ENCODE data around the gene HIRIP3. TPM values are rescaled to one million over a fixed set of nuclear protein-coding genes. Genes with fewer than 3 reads are reported as not detected.

HIRIP3 gene
- total and polyA plus RNA-seq, 3 experiments from 2014 or later, result 22.0 to 48.0 (median 45.6) TPM

DNA sequence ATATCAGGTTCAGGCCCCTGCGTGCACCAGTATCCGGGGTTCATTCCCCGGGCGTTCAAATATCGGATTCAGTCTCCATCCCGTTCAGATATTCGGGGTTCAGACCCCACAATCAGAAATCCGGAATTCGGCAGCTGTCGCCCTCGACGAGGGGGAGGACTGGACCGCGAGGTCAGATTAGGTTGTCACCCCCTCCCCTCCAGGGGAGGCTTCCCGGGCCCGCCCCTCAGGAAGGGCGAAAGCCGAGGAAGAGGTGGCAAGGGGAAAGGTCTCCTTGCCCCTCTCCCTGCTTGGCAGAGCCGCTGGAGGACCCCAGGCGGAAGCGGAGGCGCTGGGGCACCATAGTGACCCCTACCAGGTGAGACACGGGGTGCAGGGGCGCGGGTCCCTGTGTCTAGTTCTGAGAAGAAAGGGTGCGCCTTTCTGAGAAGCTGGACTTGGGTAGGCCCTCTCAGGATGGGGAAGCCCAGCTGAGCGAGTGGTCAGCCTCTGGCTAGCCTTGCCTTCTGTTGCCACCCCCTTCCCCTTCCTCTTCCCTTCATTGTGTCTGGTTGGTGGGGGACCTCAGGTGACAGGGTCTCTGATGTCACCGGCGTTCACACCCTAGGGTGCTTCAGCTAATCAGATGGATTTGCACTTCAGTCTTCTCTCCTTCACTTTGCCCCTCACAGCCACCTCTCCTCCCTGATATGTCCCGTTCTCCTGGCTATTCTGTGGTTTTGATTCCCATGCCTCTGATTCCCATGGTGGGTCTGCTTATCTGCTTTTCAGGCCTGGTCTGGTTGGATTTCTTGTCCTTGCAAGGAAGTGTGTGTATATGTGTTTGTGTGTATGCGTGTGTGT is 20.9 kb downstream of the HIRIP3 start:
- H3K27me3 Mint-ChIP-seq, result no peaks in the 10 kb centered on the region
- H3K36me3 Mint-ChIP-seq, result peaks cover 0 to 43% (median 4%) of the 10 kb centered on the region in 3 donors
- peak overlapping the region; percentile 87 to 95 (median 94) for H3K4me3 Mint-ChIP-seq
- CTCF ChIA-PET, result interaction anchor here (0.9 to 4.3 kb wide), 5 partner anchors 11 to 270 kb away, joined by 3 to 33 read pairs (median 4); partner anchors contain the start of genes HIRIP3 and TMEM219
- H3K9me3 ChIP-seq (ENCODE audit: low read length), result no peaks in the 10 kb centered on the region
- H3K36me3 ChIP-seq (ENCODE audit: insufficient read depth, low read length), result peaks cover 16% of the 10 kb centered on the region
- no peaks in the 10 kb centered on the region for H3K27me3 ChIP-seq (ENCODE audit: insufficient read depth, low read length, poor library complexity, severe bottlenecking)
- DNase-seq, result peak in 1 of 5 donors; percentile 18
- POLR2A ChIA-PET, result interaction anchor here (1.2 to 2.8 kb wide), 8 partner anchors 13 to 272 kb away, joined by 3 to 17 read pairs (median 4); partner anchors contain the start of genes HIRIP3, INO80E, KCTD13 and TMEM219
- H3K4me3 ChIP-seq (ENCODE audit: low read length), result peak overlapping the region; percentile 96
- H3K9me3 Mint-ChIP-seq, result no peaks in the 10 kb centered on the region
- H3K4me1 ChIP-seq (ENCODE audit: insufficient read depth, low read length), result peaks cover 31% of the 10 kb centered on the region
- H3K4me1 Mint-ChIP-seq, result peaks cover 34 to 39% (median 36%) of the 10 kb centered on the region in 3 donors
- H3K27ac ChIP-seq (ENCODE audit: low read depth, low read length), result peak overlapping the region; percentile 71
- peak overlapping the region; percentile 86 to 98 (median 93) for H3K27ac Mint-ChIP-seq

DNA sequence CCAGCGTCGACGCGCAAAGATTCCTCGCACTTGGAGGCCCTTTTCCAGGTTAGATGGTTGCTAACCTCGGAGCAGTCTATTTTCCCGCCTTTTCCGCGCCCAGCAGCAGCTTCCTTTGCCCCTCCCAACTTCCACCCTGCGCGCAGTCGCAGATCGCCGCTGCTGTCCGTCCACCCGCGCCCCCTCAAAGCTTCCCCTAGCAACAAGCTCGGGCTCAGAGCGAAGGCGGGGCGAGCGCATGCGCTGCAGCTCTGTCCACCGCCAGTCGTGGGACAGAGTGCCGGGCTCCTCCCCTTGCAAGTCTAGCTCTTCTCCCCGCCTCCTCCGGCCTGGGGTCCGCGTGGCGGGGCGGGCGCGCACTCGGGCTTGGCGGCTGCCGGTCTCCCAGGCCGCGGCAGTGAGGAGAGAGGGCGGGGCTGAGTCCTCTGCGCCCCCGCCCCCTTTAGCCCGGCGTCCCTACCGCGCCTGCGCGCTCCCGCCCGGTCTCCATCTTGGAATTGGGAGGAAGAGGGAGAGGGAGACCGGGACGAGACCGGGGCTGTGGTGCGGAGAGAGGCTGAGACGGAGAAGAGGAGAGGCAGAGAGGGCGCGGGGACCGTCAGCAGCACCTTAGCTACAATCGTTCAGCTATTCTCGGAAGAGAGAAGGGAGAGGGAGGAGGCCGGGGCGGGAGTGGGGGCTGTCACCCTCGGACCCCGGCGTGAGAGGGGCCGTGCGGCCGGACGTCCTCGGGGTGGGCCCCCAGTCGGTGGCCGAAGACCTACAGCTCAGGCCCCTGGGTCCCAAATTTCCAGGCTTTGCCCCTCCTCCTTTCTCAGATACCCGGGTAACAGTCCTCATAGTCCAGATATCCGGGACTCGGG is 21.8 kb downstream of the HIRIP3 start, which contains the start of gene TAOK2:
Gene TAOK2, plus strand, starts transcription at position 485 of the 863 bp plus-strand sequence. CDS start 3,905 bp downstream, outside the sequence.
- Histone ChIP-seq H3K27me3 (ENCODE audit: insufficient read depth, low read length, poor library complexity, severe bottlenecking) (no peaks in the 10 kb centered on the region), H3K27ac (ENCODE audit: low read depth, low read length) (peak within 1 kb of the TSS; percentile 71), H3K36me3 (ENCODE audit: insufficient read depth, low read length) (peaks cover 11% of the 10 kb centered on the region), H3K4me3 (ENCODE audit: low read length) (peak within 1 kb of the TSS; percentile 96), H3K9me3 (ENCODE audit: low read length) (no peaks in the 10 kb centered on the region), H3K4me1 (ENCODE audit: insufficient read depth, low read length) (peaks cover 31% of the 10 kb centered on the region)
- Mint-ChIP-seq H3K4me3 (peak within 1 kb of the TSS; percentile 87 to 95 (median 94)), H3K4me1 (peaks cover 34 to 39% (median 36%) of the 10 kb centered on the region in 3 donors), H3K36me3 (peaks cover 2 to 39% (median 2%) of the 10 kb centered on the region in 3 donors), H3K9me3 (no peaks in the 10 kb centered on the region), H3K27me3 (no peaks in the 10 kb centered on the region), H3K27ac (peak within 1 kb of the TSS; percentile 86 to 98 (median 93))
- peak; percentile 89 to 96 (median 93) for DNase-seq
- ChIA-PET POLR2A (interaction anchor here (0.6 to 2.8 kb wide), 12 partner anchors 12 to 283 kb away, joined by 3 to 17 read pairs (median 4); partner anchors contain the start of genes ALDOA, HIRIP3, INO80E and KCTD13), CTCF (interaction anchor here (0.7 to 4.3 kb wide), 16 partner anchors 8 to 456 kb away, joined by 3 to 33 read pairs (median 3); partner anchors contain the start of genes DCTPP1, HIRIP3, PAGR1 and TMEM219)

GRCh38 chr16:29972992-29973383 is 22.4 kb downstream of the HIRIP3 start:
- H3K36me3 Mint-ChIP-seq, result peaks cover 5 to 39% (median 6%) of the 10 kb centered on the region in 3 donors
- Histone ChIP-seq H3K36me3 (ENCODE audit: insufficient read depth, low read length) (peaks cover 6% of the 10 kb centered on the region), H3K9me3 (ENCODE audit: low read length) (no peaks in the 10 kb centered on the region), H3K4me3 (ENCODE audit: low read length) (peak overlapping the region; percentile 96), H3K4me1 (ENCODE audit: insufficient read depth, low read length) (peaks cover 31% of the 10 kb centered on the region), H3K27me3 (ENCODE audit: insufficient read depth, low read length, poor library complexity, severe bottlenecking) (no peaks in the 10 kb centered on the region), H3K27ac (ENCODE audit: low read depth, low read length) (no peak overlapping the region)
- ChIA-PET POLR2A (interaction anchor here (0.6 to 2.8 kb wide), 12 partner anchors 11 to 282 kb away, joined by 3 to 17 read pairs (median 4); partner anchors contain the start of genes ALDOA, HIRIP3, INO80E and KCTD13), CTCF (interaction anchor here (0.7 to 4.3 kb wide), 13 partner anchors 8 to 457 kb away, joined by 3 to 33 read pairs (median 4); partner anchors contain the start of genes DCTPP1, HIRIP3, PAGR1 and TMEM219)
- H3K4me3 Mint-ChIP-seq, result peak overlapping the region; percentile 87 to 95 (median 94)
- peak overlapping the region; percentile 67 to 96 (median 89) for H3K27ac Mint-ChIP-seq
- DNase-seq, result no peak
- H3K9me3 Mint-ChIP-seq, result no peaks in the 10 kb centered on the region
- H3K4me1 Mint-ChIP-seq, result peaks cover 34 to 39% (median 36%) of the 10 kb centered on the region in 3 donors
- no peaks in the 10 kb centered on the region for H3K27me3 Mint-ChIP-seq

DNA sequence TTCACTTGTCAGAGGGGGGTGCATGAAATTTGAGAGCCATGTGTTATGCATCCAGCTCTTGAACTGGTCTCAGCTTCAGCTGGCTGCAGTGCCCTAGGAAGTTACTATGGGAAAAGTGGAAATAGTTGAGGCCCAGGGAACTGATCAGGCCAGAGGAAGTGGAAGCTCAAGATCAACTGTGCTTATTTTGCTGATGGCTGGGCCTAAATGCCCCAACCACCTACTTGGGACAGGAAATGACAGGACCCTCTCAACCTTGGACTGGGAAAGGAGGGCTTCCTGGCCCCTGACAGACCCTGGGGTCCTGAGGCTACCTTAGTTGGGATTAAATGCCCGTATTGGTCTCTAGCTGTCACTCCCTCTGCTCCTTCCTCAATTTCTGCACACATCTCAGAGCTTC is 22.9 kb downstream of the HIRIP3 start:
- Mint-ChIP-seq H3K9me3 (no peaks in the 10 kb centered on the region), H3K4me3 (peak overlapping the region; percentile 61 to 95 (median 94)), H3K4me1 (peaks cover 34 to 39% (median 36%) of the 10 kb centered on the region in 3 donors), H3K27me3 (no peaks in the 10 kb centered on the region), H3K27ac (peak overlapping the region in 7 of 8 donors; percentile 50 to 96 (median 91)), H3K36me3 (peaks cover 5 to 38% (median 6%) of the 10 kb centered on the region in 3 donors)
- H3K27ac ChIP-seq (ENCODE audit: low read depth, low read length), result no peak overlapping the region
- H3K9me3 ChIP-seq (ENCODE audit: low read length), result no peaks in the 10 kb centered on the region
- no peaks in the 10 kb centered on the region for H3K27me3 ChIP-seq (ENCODE audit: insufficient read depth, low read length, poor library complexity, severe bottlenecking)
- no peak for DNase-seq
- peaks cover 31% of the 10 kb centered on the region for H3K4me1 ChIP-seq (ENCODE audit: insufficient read depth, low read length)
- no peak overlapping the region for H3K4me3 ChIP-seq (ENCODE audit: low read length)
- ChIA-PET POLR2A (interaction anchor here (1.0 to 2.8 kb wide), 5 partner anchors 11 to 272 kb away, joined by 3 to 17 read pairs (median 14); partner anchors contain the start of genes HIRIP3, INO80E, KCTD13 and TMEM219), CTCF (interaction anchor here (1.4 to 4.3 kb wide), 3 partner anchors 9 to 46 kb away, joined by 3 to 33 read pairs (median 4); partner anchors contain the start of gene TMEM219)
- peaks cover 5% of the 10 kb centered on the region for H3K36me3 ChIP-seq (ENCODE audit: insufficient read depth, low read length)

DNA sequence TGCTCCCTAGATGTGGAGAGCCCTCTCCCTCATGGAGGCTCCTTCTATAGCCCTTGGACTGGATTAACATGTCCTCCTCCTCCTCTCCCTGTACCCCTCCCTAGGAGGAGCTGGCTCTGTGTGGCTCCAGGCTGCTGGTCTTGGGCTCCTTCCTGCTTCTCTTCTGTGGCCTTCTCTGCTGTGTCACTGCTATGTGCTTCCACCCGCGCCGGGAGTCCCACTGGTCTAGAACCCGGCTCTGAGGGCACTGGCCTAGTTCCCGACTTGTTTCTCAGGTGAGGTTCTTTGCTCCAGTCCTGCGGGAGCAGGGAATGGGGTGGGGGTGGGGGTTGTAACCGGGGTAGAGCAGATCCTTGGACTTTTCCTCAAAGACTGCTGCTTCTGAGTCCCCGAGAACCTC is 24.1 kb downstream of the HIRIP3 start:
- Mint-ChIP-seq H3K4me1 (peaks cover 26 to 29% (median 26%) of the 10 kb centered on the region in 3 donors), H3K27me3 (no peaks in the 10 kb centered on the region), H3K36me3 (peaks cover 5 to 33% (median 6%) of the 10 kb centered on the region in 3 donors), H3K9me3 (no peaks in the 10 kb centered on the region), H3K27ac (peak overlapping the region in 3 of 8 donors; percentile 68 to 76 (median 76)), H3K4me3 (peak overlapping the region in 1 of 7 donors; percentile 8)
- ChIA-PET POLR2A (no interaction called here), CTCF (interaction anchor here (4.3 kb wide), 1 partner anchor 10 kb away, joined by 33 read pairs; the partner anchor contains the start of gene TMEM219)
- Histone ChIP-seq H3K9me3 (ENCODE audit: low read length) (no peaks in the 10 kb centered on the region), H3K27me3 (ENCODE audit: insufficient read depth, low read length, poor library complexity, severe bottlenecking) (no peaks in the 10 kb centered on the region), H3K36me3 (ENCODE audit: insufficient read depth, low read length) (peaks cover 5% of the 10 kb centered on the region), H3K4me3 (ENCODE audit: low read length) (no peak overlapping the region), H3K27ac (ENCODE audit: low read depth, low read length) (no peak overlapping the region), H3K4me1 (ENCODE audit: insufficient read depth, low read length) (peaks cover 27% of the 10 kb centered on the region)
- DNase-seq, result no peak

DNA sequence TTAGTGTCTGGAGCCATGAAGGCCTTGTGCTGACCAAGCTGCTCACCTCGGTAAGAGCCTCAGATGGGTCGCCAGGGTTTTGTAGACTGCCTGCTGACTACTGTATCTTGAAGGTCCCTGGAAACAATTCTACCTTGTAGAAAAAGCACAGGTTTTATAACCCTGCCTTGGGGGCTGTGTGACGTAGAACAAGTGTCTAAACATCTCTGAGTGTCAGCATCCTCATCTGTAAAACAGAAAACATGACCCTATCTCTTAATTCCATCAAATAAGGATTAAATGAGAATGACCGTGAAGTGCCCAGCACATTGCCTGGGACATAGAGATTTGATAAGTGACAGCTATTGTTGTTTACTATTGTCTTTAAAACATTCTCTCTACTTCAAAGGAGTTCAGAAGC is 27.2 kb downstream of the HIRIP3 start:
- no peaks in the 10 kb centered on the region for H3K27me3 Mint-ChIP-seq

More for the DNA sequence above, 27.2 kb downstream of the HIRIP3 start:
- Mint-ChIP-seq H3K4me3 (no peak overlapping the region), H3K36me3 (peaks cover 5 to 28% (median 6%) of the 10 kb centered on the region in 3 donors), H3K9me3 (no peaks in the 10 kb centered on the region), H3K27ac (peak overlapping the region in 2 of 8 donors; percentile 63 to 82), H3K4me1 (peaks cover 6 to 14% (median 9%) of the 10 kb centered on the region in 3 donors)
- H3K27ac ChIP-seq (ENCODE audit: low read depth, low read length), result no peak overlapping the region
- H3K9me3 ChIP-seq (ENCODE audit: low read length), result no peaks in the 10 kb centered on the region
- ChIA-PET POLR2A (no interaction called here), CTCF (no interaction called here)
- peaks cover 5% of the 10 kb centered on the region for H3K4me1 ChIP-seq (ENCODE audit: insufficient read depth, low read length)
- H3K4me3 ChIP-seq (ENCODE audit: low read length), result no peak overlapping the region
- DNase-seq, result no peak
- peaks cover 5% of the 10 kb centered on the region for H3K36me3 ChIP-seq (ENCODE audit: insufficient read depth, low read length)
- no peaks in the 10 kb centered on the region for H3K27me3 ChIP-seq (ENCODE audit: insufficient read depth, low read length, poor library complexity, severe bottlenecking)
